BLaER1 (cell line): ENCODE measurements around the gene RANBP3L.

Source experiments
- H3K27ac ChIP-seq: shearing (Covaris generic); formaldehyde crosslinking; 2 replicates; pipeline ENCODE4 v1.8.1; 2022
- H3K27me3 ChIP-seq: shearing (Covaris generic); formaldehyde crosslinking; 2 replicates; pipeline ENCODE4 v1.8.1; 2022
- H3K36me3 ChIP-seq: shearing (Covaris generic); formaldehyde crosslinking; 2 replicates; pipeline ENCODE4 v1.8.1; 2022
- H3K4me1 ChIP-seq: shearing (Covaris generic); formaldehyde crosslinking; 2 replicates; pipeline ENCODE4 v1.8.1; 2022
- H3K4me2 ChIP-seq: shearing (Covaris generic); formaldehyde crosslinking; 2 replicates; pipeline ENCODE4 v1.8.1; 2022
- H3K4me3 ChIP-seq: shearing (Covaris generic); formaldehyde crosslinking; 2 replicates; pipeline ENCODE4 v1.8.1; 2022
- H3K9ac ChIP-seq: shearing (Covaris generic); formaldehyde crosslinking; 2 replicates; pipeline ENCODE4 v1.8.1; 2022
- H3K9me3 ChIP-seq: shearing (Covaris generic); formaldehyde crosslinking; 2 replicates; pipeline ENCODE4 v1.8.1; 2022
- H4K20me1 ChIP-seq: shearing (Covaris generic); formaldehyde crosslinking; 2 replicates; pipeline ENCODE4 v1.8.1; 2022
- Cebpa-rat ChIP-seq: shearing (Covaris generic); IDR thresholded peaks from 2 replicates; pipeline ENCODE4 v1.8.1; 2022

RANBP3L gene

GRCh38 chr5:36237751-36238150, 64.0 kb downstream of the RANBP3L start:
- H4K20me1 ChIP-seq = peaks cover 34% of the 10 kb centered on the region; the same call in 1 of the 2 replicates
- peaks cover 51% of the 10 kb centered on the region for H3K4me1 ChIP-seq
- H3K27me3 ChIP-seq = no peaks in the 10 kb centered on the region
- no peak overlapping the region for H3K9ac ChIP-seq
- H3K27ac ChIP-seq = no peak overlapping the region
- H3K9me3 ChIP-seq = no peaks in the 10 kb centered on the region
- no peaks in the 10 kb centered on the region; the same call in 1 of the 2 replicates for H3K36me3 ChIP-seq
- TF ChIP-seq Cebpa-rat = no peak
- peak overlapping the region; percentile 88; the same call in 1 of the 2 replicates for H3K4me2 ChIP-seq
- H3K4me3 ChIP-seq = no peak overlapping the region

GRCh38 chr5:36236801-36237200, 64.9 kb downstream of the RANBP3L start:
- Histone ChIP-seq H3K27ac (no peak overlapping the region), H3K36me3 (peaks cover 3% of the 10 kb centered on the region; the same call in 1 of the 2 replicates), H4K20me1 (peaks cover 34% of the 10 kb centered on the region; the same call in 1 of the 2 replicates), H3K9me3 (no peaks in the 10 kb centered on the region), H3K4me2 (peak overlapping the region; percentile 38), H3K9ac (no peak overlapping the region), H3K4me3 (no peak overlapping the region), H3K27me3 (no peaks in the 10 kb centered on the region), H3K4me1 (peaks cover 46% of the 10 kb centered on the region)
- no peak for TF ChIP-seq Cebpa-rat

GRCh38 chr5:36232533-36232932, 69.2 kb downstream of the RANBP3L start:
- Histone ChIP-seq H3K27me3 (no peaks in the 10 kb centered on the region), H3K4me2 (no peak overlapping the region), H3K9ac (no peak overlapping the region), H3K4me3 (no peak overlapping the region), H3K9me3 (no peaks in the 10 kb centered on the region), H4K20me1 (peaks cover 13% of the 10 kb centered on the region; the same call in 1 of the 2 replicates), H3K4me1 (peaks cover 15% of the 10 kb centered on the region), H3K36me3 (peaks cover 12% of the 10 kb centered on the region; the same call in 1 of the 2 replicates), H3K27ac (no peak overlapping the region)
- TF ChIP-seq Cebpa-rat = no peak

GRCh38 chr5:36230151-36230790, 71.4 kb downstream of the RANBP3L start:
- Histone ChIP-seq H3K4me1 (no peaks in the 10 kb centered on the region), H4K20me1 (peaks cover 9% of the 10 kb centered on the region; the same call in 1 of the 2 replicates), H3K9me3 (no peaks in the 10 kb centered on the region), H3K27ac (no peak overlapping the region), H3K4me3 (no peak overlapping the region), H3K27me3 (no peaks in the 10 kb centered on the region), H3K9ac (no peak overlapping the region), H3K4me2 (no peak overlapping the region), H3K36me3 (peaks cover 23% of the 10 kb centered on the region)
- no peak for TF ChIP-seq Cebpa-rat

GRCh38 chr5:36228505-36228904, 73.2 kb downstream of the RANBP3L start:
- no peak for TF ChIP-seq Cebpa-rat
- Histone ChIP-seq H4K20me1 (peaks cover 9% of the 10 kb centered on the region; the same call in 1 of the 2 replicates), H3K27me3 (no peaks in the 10 kb centered on the region), H3K27ac (no peak overlapping the region), H3K4me2 (no peak overlapping the region), H3K9ac (no peak overlapping the region), H3K36me3 (peaks cover 40% of the 10 kb centered on the region), H3K4me3 (no peak overlapping the region), H3K9me3 (no peaks in the 10 kb centered on the region), H3K4me1 (peaks cover 6% of the 10 kb centered on the region)

- Histone ChIP-seq H3K9me3 (no peaks in the 10 kb centered on the region), H3K36me3 (peaks cover 51% of the 10 kb centered on the region), H3K9ac (no peak overlapping the region), H3K4me1 (peaks cover 13% of the 10 kb centered on the region), H4K20me1 (peaks cover 9% of the 10 kb centered on the region; the same call in 1 of the 2 replicates), H3K4me3 (no peak overlapping the region), H3K4me2 (no peak overlapping the region), H3K27me3 (no peaks in the 10 kb centered on the region), H3K27ac (no peak overlapping the region)
- TF ChIP-seq Cebpa-rat = no peak
These were observed 74.7 kb downstream of the RANBP3L start for GRCh38 chr5:36227046-36227445.

- Histone ChIP-seq H4K20me1 (no peaks in the 10 kb centered on the region), H3K36me3 (peaks cover 76% of the 10 kb centered on the region), H3K4me3 (no peak overlapping the region), H3K27me3 (no peaks in the 10 kb centered on the region), H3K9me3 (0 out of 2 replicates have a peak, but pooled peaks cover 8% of the 10 kb centered on the region), H3K9ac (no peak overlapping the region), H3K4me2 (no peak overlapping the region), H3K4me1 (peaks cover 16% of the 10 kb centered on the region), H3K27ac (no peak overlapping the region)
- TF ChIP-seq Cebpa-rat = no peak
These were observed 79.1 kb downstream of the RANBP3L start for GRCh38 chr5:36222620-36223019.

GRCh38 chr5:36217988-36218387, 83.7 kb downstream of the RANBP3L start:
- no peak overlapping the region for H3K27ac ChIP-seq
- H3K4me2 ChIP-seq = no peak overlapping the region
- no peaks in the 10 kb centered on the region for H3K27me3 ChIP-seq
- H4K20me1 ChIP-seq = no peaks in the 10 kb centered on the region
- H3K4me3 ChIP-seq = no peak overlapping the region
- 0 out of 2 replicates have a peak, but pooled peaks cover 8% of the 10 kb centered on the region for H3K9me3 ChIP-seq
- H3K36me3 ChIP-seq = peaks cover 71% of the 10 kb centered on the region
- no peak for TF ChIP-seq Cebpa-rat
- H3K4me1 ChIP-seq = peaks cover 42% of the 10 kb centered on the region
- H3K9ac ChIP-seq = no peak overlapping the region

GRCh38 chr5:36217567-36217966, 84.1 kb downstream of the RANBP3L start:
- TF ChIP-seq Cebpa-rat = no peak
- Histone ChIP-seq H3K4me2 (no peak overlapping the region), H4K20me1 (no peaks in the 10 kb centered on the region), H3K36me3 (peaks cover 71% of the 10 kb centered on the region), H3K27ac (no peak overlapping the region; the same call in 1 of the 2 replicates), H3K9me3 (0 out of 2 replicates have a peak, but pooled peaks cover 8% of the 10 kb centered on the region), H3K27me3 (no peaks in the 10 kb centered on the region), H3K9ac (no peak overlapping the region), H3K4me3 (no peak overlapping the region), H3K4me1 (peaks cover 45% of the 10 kb centered on the region)

GRCh38 chr5:36215910-36216309, 85.8 kb downstream of the RANBP3L start:
- H4K20me1 ChIP-seq = no peaks in the 10 kb centered on the region
- peaks cover 71% of the 10 kb centered on the region for H3K36me3 ChIP-seq
- H3K4me1 ChIP-seq = peaks cover 52% of the 10 kb centered on the region
- H3K9me3 ChIP-seq = 0 out of 2 replicates have a peak, but pooled peaks cover 7% of the 10 kb centered on the region
- H3K4me2 ChIP-seq = peak overlapping the region; percentile 60
- TF ChIP-seq Cebpa-rat = no peak
- H3K4me3 ChIP-seq = peak overlapping the region; percentile 19; the same call in 1 of the 2 replicates
- H3K27me3 ChIP-seq = no peaks in the 10 kb centered on the region
- peak overlapping the region; percentile 70 for H3K27ac ChIP-seq
- no peak overlapping the region for H3K9ac ChIP-seq
